Stimulated activated CD8-positive, alpha-beta memory T cell treated with anti-CD3 and anti-CD28 coated beads, Interleukin-7, amount 100 ng/mL, for 24 hours (primary cell): ENCODE results near the gene PDE6B.
"Not testable (repeated sequence)": the region's sequence is repeated elsewhere in the genome, so short reads cannot be mapped to it uniquely, and the experiment has no call there.

Source experiments
- DNase-seq: peaks from one replicate; pipeline ENCODE4 v3.0.0-alpha.2; 2020; ENCODE audit warnings: low read depth

Gene PDE6B

GRCh38 chr4:635851-636627 lies 10.7 kb downstream of the PDE6B start:
- no peak for DNase-seq

DNA sequence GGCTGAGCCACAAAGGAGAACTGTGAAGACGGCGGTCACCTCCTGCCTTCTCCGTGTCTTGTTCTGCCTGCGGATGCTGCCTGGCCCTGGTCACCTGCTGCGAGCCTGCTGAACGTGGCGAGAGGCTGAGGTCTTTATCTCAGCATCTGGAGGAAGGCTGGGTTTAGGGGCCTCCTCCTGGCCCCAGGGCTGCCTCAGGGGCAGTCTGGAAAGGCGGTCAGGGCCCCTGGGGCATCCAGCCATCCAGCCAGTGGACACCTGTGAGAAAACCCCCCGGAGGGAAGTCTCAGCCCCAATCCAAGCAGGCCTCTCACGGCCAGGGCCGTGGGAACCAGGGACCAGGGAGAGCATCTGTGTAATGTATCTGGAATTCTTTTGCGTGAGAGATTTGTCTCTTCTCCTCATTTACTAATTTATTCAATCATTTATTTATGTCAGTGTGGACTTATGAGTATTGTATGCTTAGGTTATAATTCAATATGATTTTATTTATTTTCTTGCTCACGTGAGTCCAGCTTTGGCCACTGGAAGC lies 11.3 kb downstream of the PDE6B start:
- no peak for DNase-seq

- DNase-seq = no peak
Measured at GRCh38 chr4:637536-638280, 12.3 kb downstream of the PDE6B start.

DNA sequence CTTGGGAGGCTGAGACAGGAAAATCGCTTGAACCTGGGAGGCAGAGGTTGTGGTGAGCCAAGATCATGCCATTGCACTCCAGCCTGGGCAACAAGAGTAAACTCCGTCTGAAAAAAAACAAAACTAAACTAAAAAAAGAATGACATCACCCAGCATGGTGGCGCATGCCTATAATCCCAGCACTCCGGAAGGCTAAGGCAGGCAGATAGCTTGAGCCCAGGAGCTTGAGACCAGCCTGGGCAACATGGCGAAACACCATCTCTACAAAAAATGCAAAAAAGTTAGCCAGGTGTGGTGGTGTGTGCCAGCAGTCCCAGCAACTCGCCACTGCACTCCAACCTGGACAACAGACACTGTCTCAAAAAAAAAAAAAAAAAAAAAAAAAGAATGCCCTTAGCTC lies 17.0 kb downstream of the PDE6B start:
- DNase-seq = not testable (repeated sequence)

- DNase-seq = no peak
Measured at GRCh38 chr4:646460-646859, 21.1 kb downstream of the PDE6B start.

DNA sequence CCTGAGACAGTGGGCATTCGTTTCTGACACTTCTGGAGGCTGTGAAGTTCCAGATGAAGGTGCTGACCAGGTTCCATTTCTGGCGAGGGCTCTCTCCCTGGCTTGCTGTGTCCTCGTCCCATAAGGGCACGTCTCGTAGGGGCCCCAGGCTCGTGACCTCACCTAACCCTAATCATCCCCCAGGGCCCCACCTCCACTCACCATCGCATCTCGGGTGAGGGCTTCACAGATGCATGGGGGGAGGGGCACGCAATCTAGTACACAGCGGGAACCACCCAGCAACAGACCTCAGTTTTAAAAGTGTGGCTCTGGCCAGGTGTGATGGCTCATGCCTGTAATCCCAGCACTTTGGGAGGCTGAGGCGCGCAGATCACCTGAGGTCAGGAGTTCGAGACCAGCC lies 22.1 kb downstream of the PDE6B start:
- DNase-seq = no peak

DNA sequence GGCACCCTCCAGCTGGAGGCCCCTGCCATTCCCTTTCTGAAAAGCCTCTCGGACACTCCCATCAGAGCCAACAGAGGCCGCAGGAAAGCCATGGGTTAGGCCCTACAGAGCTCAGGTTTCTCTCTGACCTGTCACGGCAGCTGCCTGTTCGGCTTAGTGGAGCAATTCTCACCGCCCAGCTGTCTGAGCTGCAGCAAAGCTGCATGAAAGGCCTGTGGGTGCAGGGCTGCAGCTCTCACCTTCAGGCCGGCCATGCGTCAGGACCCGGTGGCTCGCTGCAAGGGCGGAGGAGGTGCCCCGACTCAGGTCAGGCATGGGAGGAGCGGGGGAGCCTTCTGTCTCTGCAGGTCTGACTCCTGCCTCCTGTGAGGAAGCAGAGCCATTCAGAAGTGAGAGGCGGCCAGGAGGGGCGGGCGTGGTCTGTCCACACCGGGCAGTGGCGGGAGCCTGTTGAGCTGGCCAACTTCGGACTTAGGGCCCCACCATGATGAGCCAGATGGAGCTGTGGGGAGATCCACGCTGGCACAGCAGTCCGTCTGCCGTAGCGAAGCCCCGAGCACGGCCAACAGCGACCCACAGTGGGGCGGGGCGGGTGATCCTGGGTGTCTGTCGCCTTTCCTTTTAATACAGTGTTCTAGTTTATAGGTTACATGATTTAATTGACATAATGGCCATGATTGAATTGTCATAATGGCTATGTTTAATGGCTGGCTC lies 23.4 kb downstream of the PDE6B start:
- DNase-seq = no peak

DNA sequence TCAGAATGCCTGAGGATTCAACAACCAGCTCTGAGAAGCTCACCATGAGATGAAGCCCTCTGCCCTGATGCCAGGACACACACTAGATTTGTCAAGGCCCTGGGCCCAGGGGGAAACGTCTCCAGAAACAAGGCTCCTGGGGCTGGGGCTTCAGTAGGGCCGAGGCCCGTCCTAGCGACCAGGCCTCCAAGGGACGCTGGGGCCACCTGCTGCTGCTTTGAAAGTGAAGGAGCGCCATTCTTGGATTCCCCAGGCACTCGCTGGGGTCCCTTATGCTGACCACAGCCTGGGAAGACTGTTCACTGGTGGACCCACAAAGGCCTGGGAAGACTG lies 23.9 kb downstream of the PDE6B start:
- DNase-seq = no peak

GRCh38 chr4:649751-650310 lies 24.5 kb downstream of the PDE6B start:
- no peak for DNase-seq

GRCh38 chr4:650461-650860 lies 25.1 kb downstream of the PDE6B start:
- no peak for DNase-seq

- no peak for DNase-seq
Measured at GRCh38 chr4:650951-651883, 25.8 kb downstream of the PDE6B start.

DNA sequence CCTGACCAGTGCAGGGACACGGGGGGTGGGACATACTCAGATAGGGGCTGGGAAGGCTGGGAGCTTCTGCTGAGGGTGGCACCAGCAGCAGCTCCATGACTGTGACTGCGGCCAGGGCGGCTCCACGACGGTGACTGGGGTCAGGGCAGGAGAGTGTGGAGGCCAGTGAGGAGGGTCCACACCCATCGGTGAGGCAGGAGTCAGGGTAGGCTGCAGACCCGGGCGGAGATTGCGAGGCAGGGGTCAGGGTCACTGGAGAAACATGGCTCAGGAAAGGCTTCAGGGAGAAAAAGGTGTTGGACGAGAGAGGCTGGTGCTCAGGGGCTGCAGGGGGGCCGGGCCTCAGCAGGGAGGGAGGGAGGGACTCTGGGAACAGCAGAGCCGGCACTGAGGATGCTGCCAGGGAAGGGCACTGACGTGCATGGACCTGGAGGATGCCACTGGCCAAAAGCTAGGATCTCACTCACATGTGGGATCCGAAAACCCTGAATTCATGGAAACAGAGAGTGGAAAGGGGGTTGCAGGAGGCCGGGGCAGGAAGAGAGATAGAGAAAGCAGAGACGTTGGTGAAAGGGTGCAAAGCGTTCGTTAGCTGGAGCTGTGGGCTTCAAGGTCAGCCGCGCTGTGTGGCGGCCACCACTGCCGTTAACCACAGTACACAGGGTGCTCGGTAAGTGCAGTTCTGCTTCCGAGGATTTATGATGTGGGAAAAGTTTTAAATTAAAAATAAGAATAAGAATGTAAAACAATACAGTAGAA lies 26.7 kb downstream of the PDE6B start:
- no peak for DNase-seq

DNA sequence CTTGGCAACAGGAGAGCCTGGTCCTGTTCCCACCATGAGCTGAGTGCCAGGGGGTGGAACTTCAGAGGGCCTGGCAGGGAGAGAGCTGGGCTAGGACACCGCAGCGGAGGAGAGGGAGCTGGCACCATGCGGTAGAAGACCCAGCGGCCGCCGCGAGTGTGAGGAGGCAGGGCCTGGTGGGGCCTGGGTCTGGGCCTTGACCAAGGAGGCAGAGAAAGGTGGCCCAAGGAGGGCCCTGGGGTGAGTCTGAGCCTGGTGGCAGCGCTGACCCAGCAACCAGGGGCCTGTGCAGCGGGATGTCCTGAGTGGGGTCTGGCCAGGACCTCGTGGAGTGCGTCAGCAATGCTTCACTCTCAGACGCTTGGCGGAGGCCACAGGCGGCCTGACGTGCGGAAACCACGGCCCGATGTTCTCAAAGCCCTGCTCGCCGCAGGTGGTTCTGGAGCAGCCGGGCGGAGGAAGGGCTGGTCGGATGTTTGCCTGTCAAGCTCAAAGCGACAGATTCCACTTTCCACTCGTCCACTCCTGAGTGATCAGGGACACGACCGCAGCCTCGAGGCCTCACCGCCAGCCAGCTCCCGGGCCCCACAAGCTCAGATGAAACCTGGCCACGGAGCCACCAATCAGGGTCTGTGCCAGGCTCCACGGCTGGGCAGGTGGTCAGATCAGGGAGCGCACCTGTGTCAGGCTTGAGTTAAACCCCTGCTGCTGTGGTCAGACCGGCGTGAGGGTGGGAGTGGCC lies 27.9 kb downstream of the PDE6B start:
- DNase-seq = no peak

- DNase-seq = no peak
Measured at GRCh38 chr4:653831-654502, 28.6 kb downstream of the PDE6B start.

DNA sequence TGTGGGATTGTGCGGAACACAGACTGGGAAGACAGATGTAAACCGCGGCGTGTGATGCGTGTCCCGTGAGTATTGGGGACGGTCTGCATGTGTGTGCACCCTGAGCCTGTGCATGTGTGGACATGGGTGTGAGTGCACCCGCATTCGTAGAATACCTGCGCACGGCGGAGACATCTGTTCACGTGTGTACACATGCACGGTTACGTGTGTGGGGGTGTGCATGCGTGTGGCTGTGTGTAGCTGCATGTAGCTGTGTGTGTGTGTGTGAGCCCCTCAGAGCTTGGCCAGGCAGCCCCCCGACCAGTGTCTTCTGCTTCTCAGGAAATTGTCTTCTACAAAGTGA lies 29.1 kb downstream of the PDE6B start:
- DNase-seq = no peak

DNA sequence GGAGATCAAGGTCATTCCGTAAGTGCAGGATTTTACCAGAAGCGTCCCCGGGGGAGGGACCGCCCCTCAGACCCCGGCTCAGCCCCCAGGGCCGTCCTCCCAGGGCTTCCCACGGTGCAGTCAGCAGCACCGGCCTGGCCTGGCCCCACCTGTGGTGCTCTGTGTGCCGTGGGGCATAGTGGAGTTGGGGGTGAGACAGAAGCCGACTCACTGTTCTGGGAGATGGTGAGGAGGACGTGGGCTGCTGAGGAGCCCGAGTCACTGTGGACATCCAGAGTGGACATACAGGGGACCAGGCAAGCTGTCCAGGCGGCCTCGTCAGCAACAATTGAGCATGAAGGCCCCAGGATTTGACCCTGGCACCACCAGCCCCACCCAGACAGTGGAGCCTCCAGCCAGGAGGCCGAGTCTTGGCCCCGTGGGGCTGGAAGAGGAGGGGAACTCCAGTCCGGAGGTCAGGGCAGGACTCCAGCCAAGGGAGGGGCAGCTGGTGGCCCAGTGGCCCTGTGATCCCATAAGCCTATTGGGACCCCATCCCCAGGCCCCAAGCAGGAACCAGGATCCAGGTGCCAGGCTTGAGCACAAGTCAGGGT lies 29.6 kb downstream of the PDE6B start:
- no peak for DNase-seq

DNA sequence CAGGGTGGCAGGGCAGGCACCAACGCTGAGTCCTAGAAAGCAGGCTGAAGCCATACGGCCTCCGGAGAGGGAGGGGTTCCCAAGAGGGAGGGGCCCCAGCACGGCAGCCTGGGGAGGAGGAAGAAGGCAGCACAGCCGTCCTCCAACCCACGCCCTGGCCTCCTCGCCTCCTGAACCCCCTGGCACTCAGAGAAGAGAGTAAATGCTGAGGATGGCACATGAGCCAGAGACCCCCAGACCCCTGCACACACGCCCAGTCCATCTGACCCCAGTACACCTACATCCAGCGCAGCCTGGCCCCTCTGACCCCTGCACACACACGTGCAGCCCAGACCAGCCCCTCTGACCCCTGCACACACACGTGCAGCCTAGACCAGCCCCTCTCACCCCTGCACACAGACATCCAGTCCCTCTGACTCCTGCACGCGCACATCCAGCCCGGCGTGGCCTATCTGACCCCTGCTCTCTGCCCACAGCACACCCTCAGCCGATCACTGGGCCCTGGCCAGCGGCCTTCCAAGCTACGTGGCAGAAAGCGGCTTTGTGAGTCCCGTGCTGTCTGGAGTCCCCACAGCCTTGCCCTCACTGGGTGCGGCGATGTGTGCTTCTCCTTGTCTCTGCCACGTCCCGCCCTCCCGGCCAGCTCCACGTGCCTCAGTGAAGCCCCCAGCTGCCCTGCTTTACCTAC lies 30.2 kb downstream of the PDE6B start:
- DNase-seq = no peak
